Fibroblast of lung (primary cell): ENCODE measurements around the gene TMEM244. TPM values are rescaled to one million over a fixed set of nuclear protein-coding genes. Genes with fewer than 3 reads are reported as not detected.
A peak's percentile ranks its signal among the peaks of the same experiment; 100 is the strongest.
"Not testable (repeated sequence)": the region's sequence is repeated elsewhere in the genome, so short reads cannot be mapped to it uniquely, and the experiment has no call there.

Experiments used
- DNase-seq, 2 donors: peaks; one replicate each; pipeline versions ENCODE4 v3.0.0 to v3.0.0-alpha.2; 2010; ENCODE audit warnings: low read depth in 2 of 2
- H2AFZ ChIP-seq: 2 replicates; pipeline ENCODE4 v1.5.1; 2012; ENCODE audit warnings: low read length, control low read depth, inconsistent platforms
- H3K27ac ChIP-seq: 2 replicates; pipeline ENCODE4 v1.5.1; 2011; ENCODE audit warnings: low read length, control low read depth; ENCODE audit not compliant: insufficient read depth
- H3K27me3 ChIP-seq: 2 replicates; pipeline ENCODE4 v1.5.1; 2011; ENCODE audit warnings: mild to moderate bottlenecking, low read length; ENCODE audit not compliant: control insufficient read depth, insufficient read depth
- H3K36me3 ChIP-seq: 2 replicates; pipeline ENCODE4 v1.5.1; 2011; ENCODE audit warnings: low read length; ENCODE audit not compliant: control insufficient read depth, insufficient read depth
- H3K4me1 ChIP-seq: 2 replicates; pipeline ENCODE4 v1.5.1; 2011; ENCODE audit warnings: low read length; ENCODE audit not compliant: control insufficient read depth, insufficient read depth; ENCODE audit errors: extremely low read depth
- H3K4me2 ChIP-seq: 2 replicates; pipeline ENCODE4 v1.5.1; 2011; ENCODE audit warnings: low read length, control low read depth; ENCODE audit not compliant: insufficient read depth; ENCODE audit errors: extremely low read depth
- H3K4me3 ChIP-seq, 4 experiments: fragments of 200-600 bp in 1 of 4; sonication (generic) in 1 of 4; replicated peaks in 1 of 4; 2 replicates each; pipeline ENCODE4 v1.5.1; 2011 to 2016; ENCODE audit warnings: low read length in 4 of 4, low read depth in 3 of 4, mild to moderate bottlenecking in 3 of 4, control low read depth in 2 of 4, inconsistent platforms in 1 of 4, mixed read lengths in 1 of 4; ENCODE audit not compliant: insufficient read depth in 1 of 4; ENCODE audit errors: control extremely low read depth in 1 of 4
- H3K79me2 ChIP-seq: 2 replicates; pipeline ENCODE4 v1.5.1; 2012; ENCODE audit warnings: mild to moderate bottlenecking, low read length, inconsistent platforms; ENCODE audit not compliant: control insufficient read depth, insufficient read depth
- H3K9ac ChIP-seq: 2 replicates; pipeline ENCODE4 v1.5.1; 2011; ENCODE audit warnings: mild to moderate bottlenecking, low read length, control low read depth; ENCODE audit not compliant: insufficient read depth
- H3K9me3 ChIP-seq: 2 replicates; pipeline ENCODE4 v1.5.1; 2012; ENCODE audit warnings: low read depth, low read length; ENCODE audit not compliant: control insufficient read depth, insufficient read depth
- H4K20me1 ChIP-seq: 2 replicates; pipeline ENCODE4 v1.5.1; 2011; ENCODE audit warnings: low read length; ENCODE audit not compliant: control insufficient read depth, insufficient read depth; ENCODE audit errors: extremely low read depth
- EZH2 ChIP-seq: IDR thresholded peaks from 2 replicates; pipeline ENCODE4 v1.5.1; 2012; ENCODE audit warnings: low read length, control low read depth, mild to moderate bottlenecking; ENCODE audit errors: missing control alignments
- polyA plus RNA-seq, 2 donors: library from polyadenylated mRNA; depleted of rRNA in 1 of 2; stranded (reverse) in 1 of 2; unstranded in 1 of 2; fragments of >200 nt; gene quantifications; 2 replicates each; pipeline ENCODE4 v1.2.1, GENCODE V29; 2011 to 2012; ENCODE audit warnings: missing spikeins in 1 of 2
- total RNA-seq: library from RNA; depleted of rRNA; stranded (reverse); fragments of >200 nt; gene quantifications from 2 replicates; pipeline ENCODE4 v1.2.1, GENCODE V29; 2014
- TF ChIP-seq, protein P1 (sequence below), 2 donors: IDR thresholded peaks in 1 of 2; conservative IDR thresholded peaks in 1 of 2; 1 replicate in 1 of 2; 2 replicates in 1 of 2; pipeline ENCODE4 v1.5.1; 2011 to 2012; ENCODE audit warnings: low read length in 2 of 2, control low read depth in 1 of 2, inconsistent platforms in 1 of 2, low read depth in 1 of 2, mild to moderate bottlenecking in 1 of 2

TMEM244 gene
- total and polyA plus RNA-seq, 2 donors (not counting 1 experiment from before 2014, with no cell fraction given) = not detected

DNA sequence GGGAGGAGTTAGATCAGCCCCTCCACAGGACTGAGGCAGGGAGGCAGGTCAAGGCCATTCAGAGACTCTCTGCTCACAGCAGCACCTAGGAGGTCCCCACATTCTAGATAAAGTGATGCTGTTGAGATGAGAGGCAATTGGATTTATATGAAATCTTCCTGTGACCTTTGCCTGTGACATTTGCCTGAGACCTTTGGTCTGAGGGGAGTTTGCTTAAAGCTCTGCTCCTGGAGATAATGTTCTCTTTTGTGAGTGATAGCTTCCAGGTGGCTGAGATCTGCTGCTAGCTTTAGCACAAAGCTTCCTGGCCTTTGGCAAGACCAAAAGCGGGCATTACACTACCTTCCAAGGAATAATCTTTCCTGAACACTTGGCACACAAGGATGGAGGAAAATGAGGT lies 43.3 kb downstream of the TMEM244 start:
- no peak for DNase-seq
- H3K4me1 ChIP-seq = no peaks in the 10 kb centered on the region
- no peaks in the 10 kb centered on the region for H3K9me3 ChIP-seq
- H3K36me3 ChIP-seq = no peaks in the 10 kb centered on the region
- TF ChIP-seq, protein P1, sequence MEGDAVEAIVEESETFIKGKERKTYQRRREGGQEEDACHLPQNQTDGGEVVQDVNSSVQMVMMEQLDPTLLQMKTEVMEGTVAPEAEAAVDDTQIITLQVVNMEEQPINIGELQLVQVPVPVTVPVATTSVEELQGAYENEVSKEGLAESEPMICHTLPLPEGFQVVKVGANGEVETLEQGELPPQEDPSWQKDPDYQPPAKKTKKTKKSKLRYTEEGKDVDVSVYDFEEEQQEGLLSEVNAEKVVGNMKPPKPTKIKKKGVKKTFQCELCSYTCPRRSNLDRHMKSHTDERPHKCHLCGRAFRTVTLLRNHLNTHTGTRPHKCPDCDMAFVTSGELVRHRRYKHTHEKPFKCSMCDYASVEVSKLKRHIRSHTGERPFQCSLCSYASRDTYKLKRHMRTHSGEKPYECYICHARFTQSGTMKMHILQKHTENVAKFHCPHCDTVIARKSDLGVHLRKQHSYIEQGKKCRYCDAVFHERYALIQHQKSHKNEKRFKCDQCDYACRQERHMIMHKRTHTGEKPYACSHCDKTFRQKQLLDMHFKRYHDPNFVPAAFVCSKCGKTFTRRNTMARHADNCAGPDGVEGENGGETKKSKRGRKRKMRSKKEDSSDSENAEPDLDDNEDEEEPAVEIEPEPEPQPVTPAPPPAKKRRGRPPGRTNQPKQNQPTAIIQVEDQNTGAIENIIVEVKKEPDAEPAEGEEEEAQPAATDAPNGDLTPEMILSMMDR (conservative IDR thresholded peaks at IDR 0.05 in 1 of 2, IDR thresholded peaks at IDR 0.05 in 1 of 2; ENCODE audit: low read depth in 1 of 2, low read length in 2 of 2) = no peak
- no peak for TF ChIP-seq EZH2
- H3K4me3 ChIP-seq = no peak overlapping the region
- no peak overlapping the region for H2AFZ ChIP-seq
- no peaks in the 10 kb centered on the region for H4K20me1 ChIP-seq
- H3K27ac ChIP-seq = no peak overlapping the region
- no peak overlapping the region for H3K9ac ChIP-seq
- no peaks in the 10 kb centered on the region for H3K27me3 ChIP-seq
- no peaks in the 10 kb centered on the region for H3K79me2 ChIP-seq
- H3K4me2 ChIP-seq = no peak overlapping the region

DNA sequence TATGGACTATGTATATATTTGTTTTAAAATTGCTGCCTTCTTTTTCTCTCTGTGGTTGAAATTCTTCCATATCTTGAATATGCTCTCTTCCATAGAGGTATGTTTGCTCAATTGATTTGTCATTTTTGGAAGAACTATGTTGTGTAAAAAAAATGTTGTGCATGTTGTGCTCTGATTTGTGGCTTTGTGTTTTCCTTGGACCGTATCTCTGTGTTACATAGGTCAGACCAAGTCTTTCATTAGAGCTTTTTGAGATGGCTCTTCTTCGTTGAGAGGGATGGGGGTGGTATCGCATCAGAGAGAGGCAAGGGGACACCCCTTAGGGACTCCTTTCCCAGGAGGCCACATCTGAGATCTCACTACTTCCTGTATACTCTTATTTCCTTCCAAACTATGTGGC lies 43.8 kb downstream of the TMEM244 start:
- Histone ChIP-seq H3K79me2 (no peaks in the 10 kb centered on the region), H3K36me3 (no peaks in the 10 kb centered on the region), H3K9ac (no peak overlapping the region), H3K4me1 (no peaks in the 10 kb centered on the region), H4K20me1 (no peaks in the 10 kb centered on the region), H3K9me3 (no peaks in the 10 kb centered on the region), H2AFZ (no peak overlapping the region), H3K4me2 (no peak overlapping the region), H3K27me3 (no peaks in the 10 kb centered on the region), H3K27ac (no peak overlapping the region), H3K4me3 (no peak overlapping the region)
- TF ChIP-seq EZH2 = no peak
- TF ChIP-seq, protein P1 (conservative IDR thresholded peaks at IDR 0.05 in 1 of 2, IDR thresholded peaks at IDR 0.05 in 1 of 2; ENCODE audit: low read depth in 1 of 2, low read length in 2 of 2) = no peak
- DNase-seq = no peak

DNA sequence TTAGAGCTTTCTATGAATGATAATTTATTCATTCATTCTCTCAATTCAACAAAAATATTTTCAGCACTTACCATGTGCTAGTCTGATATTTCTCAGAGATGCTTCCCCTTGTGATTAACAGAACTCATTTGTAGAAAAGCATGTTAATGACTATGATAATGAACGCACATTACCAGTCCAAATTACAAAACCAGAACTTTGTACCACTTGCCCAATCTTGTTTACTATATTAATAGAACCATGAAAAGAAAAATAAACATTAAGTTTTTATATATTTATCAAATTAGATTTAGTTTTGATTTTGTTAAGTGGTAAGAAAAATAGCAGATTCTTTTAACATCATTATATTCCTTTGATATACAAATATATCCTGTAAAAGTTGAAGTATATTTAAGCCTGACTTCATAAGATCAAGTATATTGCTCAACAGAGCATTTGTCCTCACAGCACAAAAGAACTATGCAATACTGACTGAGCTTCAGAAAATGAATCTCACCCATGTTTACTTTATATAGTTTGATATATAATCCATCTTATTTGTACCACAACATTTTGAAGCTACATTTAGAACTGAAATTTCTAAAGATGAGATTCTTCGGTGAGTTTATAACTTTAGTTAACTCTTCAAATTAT lies 48.9 kb downstream of the TMEM244 start:
- H3K36me3 ChIP-seq = no peaks in the 10 kb centered on the region
- peak in 1 of 2 donors; percentile 59 for DNase-seq
- H2AFZ ChIP-seq = no peak overlapping the region
- no peak for TF ChIP-seq EZH2
- TF ChIP-seq, protein P1 (conservative IDR thresholded peaks at IDR 0.05 in 1 of 2, IDR thresholded peaks at IDR 0.05 in 1 of 2; ENCODE audit: low read depth in 1 of 2, low read length in 2 of 2) = no peak
- H3K79me2 ChIP-seq = no peaks in the 10 kb centered on the region
- no peak overlapping the region for H3K4me2 ChIP-seq
- H4K20me1 ChIP-seq = no peaks in the 10 kb centered on the region
- H3K9ac ChIP-seq = no peak overlapping the region
- no peaks in the 10 kb centered on the region for H3K9me3 ChIP-seq
- no peaks in the 10 kb centered on the region for H3K4me1 ChIP-seq
- no peaks in the 10 kb centered on the region for H3K27me3 ChIP-seq
- no peak overlapping the region for H3K27ac ChIP-seq
- no peak overlapping the region for H3K4me3 ChIP-seq

DNA sequence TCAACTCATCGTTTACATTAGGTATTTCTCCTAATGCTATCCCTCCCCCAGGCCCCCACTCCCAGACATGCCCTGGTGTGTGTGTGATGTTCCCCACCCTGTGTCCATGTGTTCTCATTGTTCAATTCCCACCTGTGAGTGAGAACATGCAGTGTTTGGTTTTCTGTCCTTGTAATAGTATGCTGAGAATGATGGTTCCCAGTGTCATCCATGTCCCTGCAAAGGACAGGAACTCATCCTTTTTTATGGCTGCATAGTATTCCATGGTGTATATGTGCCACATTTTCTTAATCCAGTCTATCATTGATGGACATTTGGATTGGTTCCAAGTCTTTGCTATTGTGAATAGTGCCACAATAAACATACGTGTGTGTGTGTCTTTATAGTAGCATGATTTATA lies 54.0 kb downstream of the TMEM244 start:
- not testable (repeated sequence) for H3K36me3 ChIP-seq, H3K9ac ChIP-seq, H3K27ac ChIP-seq, H3K4me2 ChIP-seq, H3K27me3 ChIP-seq, H2AFZ ChIP-seq, H3K4me3 ChIP-seq, H3K9me3 ChIP-seq, DNase-seq, H3K4me1 ChIP-seq, H4K20me1 ChIP-seq, H3K79me2 ChIP-seq

DNA sequence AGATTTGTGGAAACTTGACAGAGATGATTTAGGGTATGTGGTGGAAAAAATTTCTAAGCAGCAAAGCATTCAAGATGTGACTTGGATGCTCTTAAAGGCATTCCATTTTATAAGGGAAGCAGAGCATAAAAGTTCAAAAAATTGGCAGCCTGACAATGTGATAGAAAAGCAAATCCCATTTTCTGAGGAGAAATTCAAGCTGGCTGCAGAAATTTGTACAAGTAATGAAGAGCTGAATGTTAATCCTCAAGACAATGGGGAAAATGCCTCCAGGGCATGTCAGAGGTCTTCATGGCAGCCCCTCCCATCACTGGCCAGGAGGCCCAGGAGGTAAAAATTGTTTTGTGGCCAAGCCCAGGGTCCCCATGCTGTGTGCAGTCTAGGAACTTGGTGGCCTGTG lies 58.2 kb downstream of the TMEM244 start:
- H4K20me1 ChIP-seq, H3K9me3 ChIP-seq, H3K4me3 ChIP-seq: not testable (repeated sequence)

More for the DNA sequence above, 58.2 kb downstream of the TMEM244 start:
- not testable (repeated sequence) for H3K9ac ChIP-seq, H3K79me2 ChIP-seq, DNase-seq, H3K4me2 ChIP-seq, H3K4me1 ChIP-seq, H3K27ac ChIP-seq, H2AFZ ChIP-seq, H3K27me3 ChIP-seq, H3K36me3 ChIP-seq
